Stimulated activated CD8-positive, alpha-beta memory T cell treated with anti-CD3 and anti-CD28 coated beads, Interleukin-7, amount 100 ng/mL, for 4 hours (primary cell): ENCODE data around the gene COQ4.
A peak's percentile ranks its signal among the peaks of the same experiment; 100 is the strongest.
"Not testable (repeated sequence)": the region's sequence is repeated elsewhere in the genome, so short reads cannot be mapped to it uniquely, and the experiment has no call there.

Experiments
- DNase-seq, 2 donors: peaks; one replicate each; pipeline ENCODE4 v3.0.0-alpha.2; 2020; ENCODE audit warnings: low read depth in 2 of 2

The COQ4 gene

GRCh38 chr9:128322404-128323211 lies at the start of gene COQ4, which contains the start of gene TRUB2:
TSS of gene COQ4 (plus strand) at chr9:128322839. CDS start at chr9:128322859, 20 bp downstream.
TSS of gene TRUB2 (minus strand) at chr9:128322447. CDS start at chr9:128322408, 39 bp downstream.
- DNase-seq = peak; percentile 87 to 90

- DNase-seq = no peak
These were observed 48.4 kb upstream of the COQ4 start for GRCh38 chr9:128274245-128274644.

- DNase-seq = peak in 1 of 2 donors; percentile 16
These were observed 47.2 kb upstream of the COQ4 start, which contains the start of gene GOLGA2 for GRCh38 chr9:128275198-128276007. TSS of gene GOLGA2 (minus strand) at chr9:128276007. CDS start at chr9:128275976, 31 bp downstream.

GRCh38 chr9:128276008-128276573 lies 46.5 kb upstream of the COQ4 start, which contains the start of gene SWI5:
TSS of gene SWI5 (plus strand) at chr9:128276276.
- peak; percentile 99 to 100 for DNase-seq

GRCh38 chr9:128276574-128277270 lies 45.9 kb upstream of the COQ4 start:
- DNase-seq = no peak

GRCh38 chr9:128279088-128280073 lies 43.3 kb upstream of the COQ4 start:
- DNase-seq = not testable (repeated sequence)

- DNase-seq = no peak
These were observed 42.5 kb upstream of the COQ4 start for GRCh38 chr9:128280084-128280622.

- no peak for DNase-seq
These were observed 40.1 kb upstream of the COQ4 start for GRCh38 chr9:128282500-128282899.

GRCh38 chr9:128285033-128285784 lies 37.4 kb upstream of the COQ4 start:
- DNase-seq = no peak

GRCh38 chr9:128286440-128286839 lies 36.2 kb upstream of the COQ4 start:
- no peak for DNase-seq

GRCh38 chr9:128288273-128289004 lies 34.2 kb upstream of the COQ4 start:
- no peak for DNase-seq

GRCh38 chr9:128292009-128292408 lies 30.6 kb upstream of the COQ4 start:
- DNase-seq = no peak

GRCh38 chr9:128293091-128293490 lies 29.5 kb upstream of the COQ4 start:
- DNase-seq = no peak

GRCh38 chr9:128294142-128294541 lies 28.5 kb upstream of the COQ4 start:
- DNase-seq = no peak

GRCh38 chr9:128296340-128297220 lies 26.1 kb upstream of the COQ4 start:
- no peak for DNase-seq

- DNase-seq = no peak
These were observed 25.3 kb upstream of the COQ4 start for GRCh38 chr9:128297221-128297773.
